AG04449 (cell line): ENCODE results near the gene RADIL.
A peak's percentile ranks its signal among the peaks of the same experiment; 100 is the strongest.

Experiments used
- CTCF ChIA-PET: fragments of 350-600 bp; formaldehyde crosslinking; extraction: SDS; loops from one replicate; lab custom pipeline; 2021; ENCODE audit warnings: antibody characterized with exemption; lab: Yijun Ruan, JAX
- POLR2A ChIA-PET: fragments of 400-600, 350-600 bp; formaldehyde crosslinking; extraction: SDS; loops from one replicate; lab custom pipeline; 2020; ENCODE audit warnings: antibody characterized with exemption, inconsistent platforms; lab: Yijun Ruan, JAX
- DNase-seq: peaks from one replicate; pipeline ENCODE4 v3.0.0-alpha.2; 2010; ENCODE audit warnings: low read depth, low spot score
- H3K4me3 ChIP-seq: 2 replicates; pipeline ENCODE4 v1.5.1; 2011; ENCODE audit warnings: low read depth, mild to moderate bottlenecking, control low read depth, low read length
- CTCF ChIP-seq: IDR thresholded peaks from one replicate; pipeline ENCODE4 v1.5.1; 2011; ENCODE audit warnings: mild to moderate bottlenecking, moderate library complexity, low read length, control low read depth, inconsistent platforms; ENCODE audit not compliant: insufficient read depth; ENCODE audit errors: missing control alignments

Gene RADIL

DNA sequence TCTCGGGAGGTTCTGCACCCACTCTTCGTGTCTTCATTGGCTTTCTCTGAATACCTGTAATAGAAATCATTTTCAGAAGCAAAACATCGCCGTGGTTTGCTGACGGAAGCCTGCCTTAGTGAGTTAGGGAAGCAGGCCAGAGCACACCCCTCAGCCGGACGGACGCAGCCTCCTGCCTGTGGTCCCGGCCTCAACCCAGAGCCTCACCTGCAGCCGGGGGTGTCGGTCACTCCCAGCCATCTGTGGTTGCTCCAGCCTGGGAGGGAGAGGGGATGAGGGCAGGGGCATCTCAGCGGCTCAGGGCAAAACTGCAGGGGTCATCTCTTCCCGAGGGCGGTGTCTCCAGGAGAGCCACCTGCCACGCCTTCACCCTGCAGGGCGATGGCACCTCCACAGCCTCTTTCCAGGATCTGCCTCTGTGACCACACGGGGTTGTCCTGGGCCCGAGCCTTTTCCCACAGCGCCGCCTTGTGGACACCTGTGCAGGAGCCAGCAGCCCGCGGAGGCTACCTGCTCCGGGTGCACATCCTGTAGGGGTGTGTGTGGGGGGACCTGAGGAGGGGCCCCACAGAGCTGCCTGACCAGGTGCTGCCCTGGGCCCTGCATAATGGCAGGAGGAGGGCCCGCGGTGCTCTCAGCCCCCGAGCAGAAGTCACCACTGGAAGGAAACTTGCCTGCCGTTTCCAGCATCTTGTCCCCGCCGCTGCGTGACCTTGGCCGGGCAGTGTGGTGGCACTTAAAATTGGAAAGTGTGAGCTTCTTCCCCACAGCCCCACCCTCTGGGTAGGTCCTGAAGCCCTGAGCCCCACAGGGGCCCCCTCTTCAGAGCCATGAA lies 129.7 kb downstream of the RADIL start:
- TF ChIP-seq CTCF: peak; percentile 85
- DNase-seq: no peak
- ChIA-PET POLR2A (interaction anchor here (1.7 kb wide), 1 partner anchor 21 kb away, joined by 3 read pairs; the partner anchor contains the start of gene AP5Z1), CTCF (interaction anchor here (0.7 to 7.5 kb wide), 14 partner anchors 8 to 144 kb away, joined by 3 to 44 read pairs (median 4); no protein-coding TSS in a partner anchor)
- no peak overlapping the region for H3K4me3 ChIP-seq

GRCh38 chr7:4751398-4751947 lies 132.0 kb downstream of the RADIL start:
- POLR2A ChIA-PET: no interaction called here
- DNase-seq: no peak

DNA sequence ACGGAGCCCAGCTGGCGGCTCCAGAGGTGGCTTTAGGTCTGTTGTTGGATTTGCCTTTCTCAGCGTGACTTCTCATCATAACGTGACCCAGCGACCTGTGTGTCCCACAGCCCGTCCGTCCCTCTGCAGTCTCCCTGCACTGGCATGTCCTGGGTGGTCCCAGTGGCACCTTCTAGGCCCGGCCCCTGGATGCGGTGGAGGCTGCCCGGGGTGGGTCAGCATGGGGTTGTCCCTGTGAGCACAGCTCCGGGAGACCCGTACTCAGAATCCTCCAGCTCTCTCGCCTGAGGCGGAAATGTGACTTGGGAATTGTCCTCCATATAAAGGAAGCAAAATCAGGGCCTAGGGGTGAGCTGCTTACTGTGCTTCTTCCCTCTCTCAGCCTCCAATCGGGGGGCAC lies 133.7 kb downstream of the RADIL start:
- TF ChIP-seq CTCF: no peak
- no peak for DNase-seq
- CTCF ChIA-PET: interaction anchor here (1.2 kb wide), 1 partner anchor 118 kb away, joined by 4 read pairs; no protein-coding TSS in a partner anchor
- H3K4me3 ChIP-seq: no peak overlapping the region
- POLR2A ChIA-PET: no interaction called here

More at GRCh38 chr7:4751398-4751947, 132.0 kb downstream of the RADIL start:
- TF ChIP-seq CTCF: no peak
- H3K4me3 ChIP-seq: no peak overlapping the region
- CTCF ChIA-PET: interaction anchor here (4.9 to 7.5 kb wide), 2 partner anchors 15 to 140 kb away, joined by 32 to 44 read pairs; no protein-coding TSS in a partner anchor

DNA sequence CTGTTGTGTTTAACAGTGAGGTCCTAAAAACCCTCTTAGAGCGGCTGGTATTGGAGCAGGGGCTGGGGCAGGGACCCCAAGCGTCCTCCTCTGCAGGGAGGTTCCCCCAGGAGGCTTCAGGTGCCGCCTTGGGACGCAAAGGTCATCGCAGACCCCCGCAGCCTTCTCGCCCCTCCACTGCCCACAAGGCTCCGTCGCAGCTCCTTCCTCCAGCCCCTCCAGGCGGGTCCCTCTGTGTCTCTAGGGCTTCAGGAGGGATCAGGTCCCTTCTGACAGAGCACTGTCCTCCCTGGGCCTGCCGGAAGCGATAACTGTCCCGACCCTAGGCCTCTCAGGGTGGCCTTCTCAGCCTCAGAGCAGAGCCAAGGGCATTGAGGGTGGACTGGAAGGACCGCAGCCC lies 134.2 kb downstream of the RADIL start:
- ChIA-PET CTCF (interaction anchor here (1.2 kb wide), 1 partner anchor 118 kb away, joined by 4 read pairs; no protein-coding TSS in a partner anchor), POLR2A (no interaction called here)
- DNase-seq: no peak
- no peak overlapping the region for H3K4me3 ChIP-seq
- no peak for TF ChIP-seq CTCF
